Coronary artery (tissue), 2 donors: ENCODE results near the gene CFAP69.

Experiments used
- DNase-seq: peaks from one replicate; pipeline ENCODE4 v3.0.0-alpha.2; 2017; ENCODE audit warnings: low spot score
- H3K27ac ChIP-seq, 2 donors: fragments of 200-600 bp; sonication (generic); one replicate each; pipeline ENCODE4 v1.5.1; 2016 to 2019
- H3K4me3 ChIP-seq: fragments of 200-600 bp; sonication (generic); 2 replicates; pipeline ENCODE4 v1.5.1; 2016; ENCODE audit warnings: mild to moderate bottlenecking, moderate library complexity
- CTCF ChIP-seq: fragments of 200-600 bp; sonication (generic); IDR thresholded peaks from one replicate; pipeline ENCODE4 v1.5.1; 2019; ENCODE audit warnings: antibody characterized with exemption

Gene CFAP69

GRCh38 chr7:90222811-90223725 lies 21.9 kb upstream of the CFAP69 start:
- no peak for TF ChIP-seq CTCF
- peak overlapping the region in 1 of 2 donors; percentile 58 for H3K27ac ChIP-seq
- DNase-seq = no peak
- H3K4me3 ChIP-seq = no peak overlapping the region

- Histone ChIP-seq H3K4me3 (no peak overlapping the region), H3K27ac (no peak overlapping the region)
- no peak for TF ChIP-seq CTCF
- no peak for DNase-seq
Observed at GRCh38 chr7:90224195-90224594, 20.8 kb upstream of the CFAP69 start.

- no peak for TF ChIP-seq CTCF
- Histone ChIP-seq H3K4me3 (no peak overlapping the region), H3K27ac (no peak overlapping the region)
- no peak for DNase-seq
Observed at GRCh38 chr7:90225181-90225580, 19.8 kb upstream of the CFAP69 start.

GRCh38 chr7:90225601-90226000 lies 19.4 kb upstream of the CFAP69 start:
- no peak overlapping the region for H3K4me3 ChIP-seq
- TF ChIP-seq CTCF = no peak
- no peak for DNase-seq
- no peak overlapping the region for H3K27ac ChIP-seq

- H3K4me3 ChIP-seq = no peak overlapping the region
- no peak for DNase-seq
- H3K27ac ChIP-seq = no peak overlapping the region
- TF ChIP-seq CTCF = no peak
Observed at GRCh38 chr7:90227259-90227658, 17.7 kb upstream of the CFAP69 start.

- no peak for TF ChIP-seq CTCF
- DNase-seq = no peak
- H3K4me3 ChIP-seq = no peak overlapping the region
Observed at GRCh38 chr7:90229682-90230081, 15.3 kb upstream of the CFAP69 start.

GRCh38 chr7:90230834-90231233 lies 14.1 kb upstream of the CFAP69 start:
- no peak overlapping the region for H3K4me3 ChIP-seq
- TF ChIP-seq CTCF = no peak

More at GRCh38 chr7:90229682-90230081, 15.3 kb upstream of the CFAP69 start:
- H3K27ac ChIP-seq = no peak overlapping the region

More at GRCh38 chr7:90230834-90231233, 14.1 kb upstream of the CFAP69 start:
- H3K27ac ChIP-seq = no peak overlapping the region
- no peak for DNase-seq
